H1 (cell line): Measurements from ENCODE around the gene MRPL3.

Experiments used
- ASH2L ChIP-seq: fragments of 200-600, 300-600 bp; sonication (generic); IDR thresholded peaks from one replicate; pipeline ENCODE4 v1.7.1; 2017; ENCODE audit warnings: low read length
- BACH1 ChIP-seq: IDR thresholded peaks from 2 replicates; pipeline ENCODE4 v1.6.1; 2012; ENCODE audit warnings: low read length, improper control_type of control experiment
- CTBP2 ChIP-seq: IDR thresholded peaks from 2 replicates; pipeline ENCODE4 v1.7.0; 2011; ENCODE audit warnings: borderline replicate concordance, mild to moderate bottlenecking, moderate library complexity, mixed read lengths, low read length; ENCODE audit not compliant: insufficient read depth, insufficient read length
- CTCF ChIP-seq, 3 experiments: IDR thresholded peaks; 1 replicate in 2 of 3; 2 replicates in 1 of 3; pipeline versions ENCODE4 v1.5.1 to v1.6.1; 2011; ENCODE audit warnings: low read length in 3 of 3, mild to moderate bottlenecking in 3 of 3, inconsistent platforms in 2 of 3, low read depth in 1 of 3, moderate library complexity in 1 of 3; ENCODE audit not compliant: insufficient read depth in 1 of 3; ENCODE audit errors: control extremely low read depth in 1 of 3
- GABPA ChIP-seq: IDR thresholded peaks from 2 replicates; pipeline ENCODE4 v1.6.1; 2011; ENCODE audit warnings: mild to moderate bottlenecking, low read length, moderate library complexity, borderline replicate concordance; ENCODE audit not compliant: insufficient read depth
- HDAC6 ChIP-seq: IDR thresholded peaks from one replicate; pipeline ENCODE4 v1.7.1; 2012; ENCODE audit warnings: low read depth, mild to moderate bottlenecking, inconsistent platforms, low read length, moderate library complexity
- MAX ChIP-seq: IDR thresholded peaks from 2 replicates; pipeline ENCODE4 v1.6.1; 2012; ENCODE audit warnings: inconsistent platforms
- POLR2A ChIP-seq, 2 experiments: IDR thresholded peaks; 1 replicate in 1 of 2; 2 replicates in 1 of 2; pipeline ENCODE4 v1.6.1; 2011; ENCODE audit warnings: low read depth in 2 of 2, low read length in 2 of 2, mild to moderate bottlenecking in 2 of 2; ENCODE audit errors: control extremely low read depth in 1 of 2
- POLR2AphosphoS5 ChIP-seq: IDR thresholded peaks from 2 replicates; pipeline ENCODE4 v1.6.1; 2011; ENCODE audit warnings: low read depth, low read length
- TBP ChIP-seq: IDR thresholded peaks from 2 replicates; pipeline ENCODE4 v1.6.1; 2011; ENCODE audit warnings: low read depth, low read length, improper control_type of control experiment
- YY1 ChIP-seq: IDR thresholded peaks from 2 replicates; pipeline ENCODE4 v1.6.1; 2011; ENCODE audit warnings: low read depth, mild to moderate bottlenecking, low read length

GRCh38 chr3:131538968-131539367 is 36.2 kb upstream of the MRPL3 start:
- TF ChIP-seq POLR2A (IDR thresholded peaks at IDR 0.05; ENCODE audit: control extremely low read depth in 1 of 2, low read depth in 2 of 2, low read length in 2 of 2): no peak
- TF ChIP-seq MAX: no peak
- no peak for TF ChIP-seq CTCF (IDR thresholded peaks at IDR 0.05; ENCODE audit: control extremely low read depth in 1 of 3, insufficient read depth in 1 of 3, low read depth in 1 of 3, low read length in 3 of 3)
- TF ChIP-seq GABPA: no peak
- no peak for TF ChIP-seq POLR2AphosphoS5
- TF ChIP-seq HDAC6: no peak
- TF ChIP-seq ASH2L: no peak
- no peak for TF ChIP-seq BACH1
- no peak for TF ChIP-seq TBP
- TF ChIP-seq CTBP2: no peak
- TF ChIP-seq YY1: no peak
